Fibroblast of skin of left quadriceps (primary cell): ENCODE results near the gene DCAF16.
"Not testable (repeated sequence)": the region's sequence is repeated elsewhere in the genome, so short reads cannot be mapped to it uniquely, and the experiment has no call there.

Experiments used
- DNase-seq, 2 experiments: peaks; one replicate each; pipeline ENCODE4 v3.0.0-alpha.2; 2013; ENCODE audit warnings: low read depth in 2 of 2

Gene DCAF16

DNA sequence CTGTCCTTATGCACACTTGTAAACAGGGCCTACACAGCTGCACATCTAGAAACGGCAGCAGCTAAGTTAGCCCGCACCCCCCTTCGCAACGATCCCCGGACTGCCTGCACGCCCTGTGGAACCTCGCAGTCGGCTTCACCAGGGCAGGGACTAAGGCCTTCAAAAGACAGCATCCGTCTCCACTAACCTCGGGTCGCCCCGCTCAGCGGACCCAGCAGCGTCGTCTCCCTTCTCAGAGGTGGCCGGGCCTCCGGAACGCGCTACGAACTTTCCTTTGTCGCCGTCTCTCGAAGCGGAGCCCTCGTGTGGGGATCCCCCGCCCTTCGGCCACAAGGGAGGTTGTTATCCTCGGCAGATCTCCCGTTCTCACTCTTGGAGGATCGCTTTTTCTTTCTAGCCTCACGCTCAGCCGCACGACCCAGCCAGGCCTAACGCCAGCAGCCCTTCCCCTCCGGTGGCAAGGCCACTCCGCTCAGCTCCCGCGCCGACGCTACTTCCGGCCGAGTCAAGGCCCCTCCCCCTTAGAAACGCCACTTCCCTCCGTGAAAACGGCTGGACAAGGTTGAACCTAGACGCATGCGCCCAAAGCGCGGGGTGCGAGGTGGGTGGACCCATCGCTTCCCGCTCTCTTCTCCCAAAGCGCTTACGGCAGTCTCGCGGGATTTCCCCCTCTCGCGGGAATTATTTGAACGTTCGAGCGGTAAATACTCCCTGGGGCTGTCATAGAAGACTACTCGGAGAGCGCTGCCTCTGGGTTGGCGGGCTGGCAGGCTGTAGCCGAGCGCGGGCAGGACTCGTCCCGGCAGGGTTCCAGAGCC, at the start of gene DCAF16, which contains the start of gene NCAPG:
DCAF16 (minus strand) TSS at position 498 of the 818 bp plus-strand sequence. CDS start 6,616 bp downstream, outside the sequence.
NCAPG (plus strand) TSS at position 720 of the 818 bp plus-strand sequence. CDS start 99 bp downstream, outside the sequence.
- peak; percentile 99 for DNase-seq

GRCh38 chr4:17859793-17860406, 49.3 kb upstream of the DCAF16 start:
- no peak for DNase-seq

- no peak for DNase-seq
Measured at GRCh38 chr4:17854036-17854435, 43.5 kb upstream of the DCAF16 start.

DNA sequence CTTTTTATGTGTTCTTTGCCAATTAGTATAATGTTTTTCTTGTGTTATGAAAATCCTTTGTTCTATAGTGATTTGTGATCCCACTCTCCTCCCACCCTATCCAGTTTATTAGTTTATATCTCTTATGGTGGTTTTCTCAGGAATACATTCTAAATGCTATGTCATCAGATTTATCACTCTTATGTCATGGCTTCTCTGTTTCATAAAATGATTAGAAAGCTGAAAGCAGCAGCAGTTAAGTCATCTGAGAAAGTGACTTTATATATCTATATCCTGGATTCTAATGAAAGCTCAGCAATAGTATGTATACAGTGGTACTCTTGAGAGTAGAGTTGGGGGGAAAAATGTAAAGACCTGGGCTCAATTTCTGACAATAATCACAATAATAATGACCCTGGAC, 41.4 kb upstream of the DCAF16 start:
- DNase-seq = no peak

DNA sequence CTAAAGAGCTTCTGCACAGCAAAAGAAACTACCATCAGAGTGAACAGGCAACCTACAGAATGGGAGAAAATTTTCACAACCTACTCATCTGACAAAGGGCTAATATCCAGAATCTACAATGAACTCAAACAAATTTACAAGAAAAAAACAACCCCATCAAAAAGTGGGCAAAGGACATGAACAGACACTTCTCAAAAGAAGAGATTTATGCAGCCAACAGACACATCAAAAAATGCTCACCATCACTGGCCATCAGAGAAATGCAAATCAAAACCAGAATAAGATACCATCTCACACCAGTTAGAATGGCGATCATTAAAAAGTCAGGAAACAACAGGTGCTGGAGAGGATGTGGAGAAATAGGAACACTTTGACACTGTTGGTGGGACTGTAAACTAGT, 39.7 kb upstream of the DCAF16 start:
- not testable (repeated sequence) for DNase-seq

GRCh38 chr4:17846266-17846665, 35.7 kb upstream of the DCAF16 start:
- DNase-seq = no peak

GRCh38 chr4:17823871-17824669, 13.5 kb upstream of the DCAF16 start:
- no peak for DNase-seq

DNA sequence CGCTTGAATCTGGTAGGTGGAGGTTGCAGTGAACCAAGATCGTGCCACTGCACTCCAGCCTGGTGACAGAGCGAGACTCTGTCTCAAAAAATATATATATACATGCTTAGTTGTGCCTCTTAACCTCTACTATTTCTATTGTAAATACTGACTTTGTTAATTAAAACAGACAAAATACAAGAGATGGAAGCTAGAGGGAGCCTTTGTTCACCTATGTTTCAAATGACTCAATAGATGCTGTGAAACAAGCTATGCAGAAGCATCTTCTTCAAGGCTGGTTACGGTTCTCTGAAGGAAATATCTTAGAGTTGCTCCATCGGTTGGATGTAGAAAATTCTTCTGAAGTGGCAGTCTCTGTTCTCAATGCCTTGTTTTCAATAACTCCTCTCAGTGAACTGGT, 6.5 kb upstream of the DCAF16 start:
- peak; percentile 61 for DNase-seq

DNA sequence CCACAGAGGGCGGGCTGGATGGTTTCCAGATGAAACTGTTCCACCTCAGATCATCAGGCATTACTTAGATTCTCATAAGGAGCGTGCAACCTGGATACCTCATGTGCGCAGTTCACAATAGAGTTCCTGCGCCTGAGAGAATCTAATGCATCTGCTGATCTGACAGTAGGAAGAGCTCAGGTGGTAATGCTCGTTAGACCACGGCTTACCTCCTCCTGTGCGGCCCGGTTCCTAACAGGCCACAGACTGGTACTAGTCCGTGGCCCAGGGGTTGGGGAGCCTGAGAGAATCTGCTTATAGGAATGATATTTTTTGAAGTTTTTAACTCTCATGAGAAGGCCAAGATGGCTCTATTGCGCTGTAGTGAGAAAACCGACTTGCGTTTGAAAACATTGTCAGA, 5.6 kb upstream of the DCAF16 start:
- no peak for DNase-seq

DNA sequence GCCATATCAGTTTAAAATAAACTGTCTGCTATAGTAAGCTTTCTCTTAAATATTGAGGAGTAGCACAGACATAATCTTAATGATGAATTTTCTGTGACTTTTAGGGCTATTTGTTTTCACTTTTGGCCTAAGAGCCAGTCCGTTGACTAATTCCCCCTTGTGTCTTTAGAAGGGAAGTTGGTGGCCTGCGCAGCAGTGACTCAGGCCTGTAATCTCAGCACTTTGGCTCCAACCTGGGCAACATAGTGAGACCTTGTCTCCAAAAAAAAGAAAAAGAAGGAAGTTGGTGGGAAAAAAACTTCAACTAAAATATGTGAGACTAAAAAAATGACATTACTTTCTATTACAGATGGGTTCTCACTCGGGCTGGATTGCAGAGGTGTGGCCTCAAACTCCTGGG, 3.6 kb upstream of the DCAF16 start:
- DNase-seq = no peak

DNA sequence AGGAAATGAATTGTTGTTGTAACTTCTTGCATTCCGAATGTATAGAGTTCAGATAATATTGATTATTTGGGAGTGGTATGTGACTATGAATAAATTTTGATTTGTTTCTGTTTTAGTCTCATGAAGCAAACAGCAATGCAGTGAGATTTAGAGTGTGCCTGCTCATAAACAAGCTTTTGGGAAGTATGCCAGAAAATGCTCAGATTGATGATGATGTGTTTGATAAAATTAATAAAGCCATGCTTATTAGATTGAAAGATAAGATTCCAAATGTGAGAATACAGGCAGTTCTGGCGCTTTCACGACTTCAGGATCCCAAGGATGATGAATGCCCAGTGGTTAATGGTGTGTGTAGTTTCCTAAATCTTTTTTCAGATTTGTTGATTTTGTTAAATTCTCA, 2.2 kb upstream of the DCAF16 start:
- no peak for DNase-seq

DNA sequence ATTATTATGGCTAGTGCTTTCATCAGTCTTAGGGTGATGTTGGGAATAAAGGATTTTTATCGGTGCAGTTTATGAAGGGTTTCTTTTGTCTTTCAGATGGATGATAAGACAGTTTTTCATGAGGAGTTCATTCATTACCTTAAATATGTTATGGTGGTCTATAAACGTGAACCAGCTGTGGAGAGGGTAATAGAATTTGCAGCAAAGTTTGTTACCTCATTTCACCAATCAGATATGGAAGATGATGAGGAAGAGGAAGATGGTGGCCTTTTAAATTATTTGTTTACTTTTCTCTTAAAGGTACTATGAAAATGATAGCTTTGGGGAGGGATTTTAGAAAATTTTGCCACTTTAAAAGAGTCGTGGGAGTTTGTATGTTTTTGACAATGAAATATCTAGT, 1.6 kb upstream of the DCAF16 start:
- no peak for DNase-seq

DNA sequence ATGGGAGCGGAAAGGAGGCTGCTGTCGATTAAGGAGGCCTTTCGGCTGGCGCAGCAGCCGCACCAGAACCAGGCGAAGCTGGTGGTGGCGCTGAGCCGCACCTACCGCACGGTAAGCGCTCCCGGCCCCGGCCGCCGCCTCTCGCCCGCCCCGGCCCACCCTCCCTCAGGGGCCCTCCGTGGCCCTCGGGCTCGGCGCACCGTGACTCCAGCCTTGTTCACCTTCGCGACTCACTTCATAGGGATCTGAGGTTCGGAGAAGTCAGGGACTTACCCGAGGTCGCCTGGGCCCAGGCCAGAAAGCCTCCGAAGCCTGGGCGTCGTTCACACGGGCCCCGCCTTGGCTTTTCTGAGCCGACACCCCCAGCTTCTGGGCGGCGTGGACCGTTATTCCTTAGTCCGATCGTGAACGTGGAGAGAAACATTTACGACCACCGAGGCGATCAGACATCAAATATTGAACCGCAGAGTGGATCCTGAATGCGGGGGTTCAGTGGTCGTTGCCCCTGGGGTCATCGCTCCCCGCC, 584 bp upstream of the DCAF16 start:
- no peak for DNase-seq

DNA sequence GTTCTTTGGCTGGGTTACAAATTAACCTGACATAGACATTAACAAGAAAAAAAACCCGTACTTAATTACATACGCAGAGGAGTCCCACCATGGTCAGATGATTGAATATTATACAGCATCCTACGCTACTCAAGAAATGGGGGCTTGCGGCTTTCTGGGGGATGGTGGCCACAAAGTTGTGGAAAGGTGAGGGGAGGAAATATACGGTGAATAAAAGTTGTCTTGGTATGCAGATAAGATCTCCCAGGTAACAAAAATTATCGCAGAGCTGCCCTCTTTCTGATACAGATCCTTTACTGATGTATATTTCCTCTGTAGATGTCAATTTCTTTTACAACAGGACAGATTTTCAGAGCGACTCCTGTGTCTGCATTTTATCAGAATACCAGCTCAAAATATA, 890 bp downstream of the DCAF16 start:
- no peak for DNase-seq

DNA sequence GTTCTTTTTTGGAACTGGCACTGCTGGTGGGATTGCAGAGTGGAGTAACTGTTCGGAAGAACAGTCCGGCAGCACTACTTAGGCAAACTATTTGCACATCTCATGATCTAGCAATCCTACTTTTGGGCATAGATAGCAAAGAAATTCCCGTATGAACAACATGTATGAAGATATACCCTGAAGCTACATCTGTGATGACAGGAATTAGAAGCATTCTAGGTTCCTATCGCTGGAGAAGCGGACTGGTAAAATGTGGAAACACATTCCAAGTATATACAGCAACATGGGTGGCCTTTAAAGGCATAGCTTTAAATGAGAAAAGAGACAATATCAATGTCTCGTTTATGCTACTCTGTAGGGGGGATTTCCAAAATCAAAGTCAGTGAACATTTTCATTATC, 3.1 kb downstream of the DCAF16 start:
- no peak for DNase-seq

- no peak for DNase-seq
Measured at GRCh38 chr4:17805580-17806155, 4.9 kb downstream of the DCAF16 start.

- DNase-seq = no peak
Measured at GRCh38 chr4:17797808-17798207, 12.7 kb downstream of the DCAF16 start.

GRCh38 chr4:17794730-17795129, 15.8 kb downstream of the DCAF16 start:
- no peak for DNase-seq

- DNase-seq = no peak
Measured at GRCh38 chr4:17788956-17789355, 21.6 kb downstream of the DCAF16 start.

- no peak for DNase-seq
Measured at GRCh38 chr4:17787315-17787714, 23.2 kb downstream of the DCAF16 start.

DNA sequence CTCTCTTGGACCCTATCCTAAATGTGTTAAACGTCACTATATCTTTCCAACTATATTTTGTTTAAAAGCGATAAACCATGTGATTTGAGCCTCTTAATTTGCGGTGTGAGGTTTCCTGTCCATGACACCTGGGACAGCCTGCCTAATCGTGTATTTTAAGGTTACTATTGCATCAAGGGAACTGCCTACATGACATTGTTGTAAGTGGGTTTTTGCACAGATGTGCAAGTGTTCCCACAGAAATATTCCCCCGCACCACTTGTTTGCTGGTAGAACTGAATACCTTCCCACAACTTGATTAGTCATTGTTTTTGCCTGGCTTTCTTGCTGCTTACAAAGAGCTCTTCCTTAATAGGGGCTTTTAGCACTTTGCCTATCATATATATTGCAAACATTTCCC, 24.0 kb downstream of the DCAF16 start:
- no peak for DNase-seq

GRCh38 chr4:17785858-17786257, 24.7 kb downstream of the DCAF16 start:
- DNase-seq = no peak
